ENCODE measurements around the gene HDAC4. TPM values are rescaled to one million over a fixed set of nuclear protein-coding genes. Genes with fewer than 3 reads are reported as not detected.

Gene HDAC4
- total RNA-seq, 1 experiment from 2014 or later = 32.0 TPM

- WGBS (ENCODE audit: extremely low coverage, insufficient read length, low lambda C conversion rate) = no CpG with 5 or more reads among the region's 3 CpGs
- H4K20me1 ChIP-seq (ENCODE audit: control insufficient read depth, insufficient read depth, insufficient read length) = no peaks in the 10 kb centered on the region
Observed at GRCh38 chr2:239136203-239136602, 264.6 kb downstream of the HDAC4 start.

More at GRCh38 chr2:239136203-239136602, 264.6 kb downstream of the HDAC4 start:
- Histone ChIP-seq H2BK120ac (ENCODE audit: low read depth, low read length, poor library complexity, severe bottlenecking) (no peak overlapping the region), H4K91ac (ENCODE audit: insufficient read length, low read depth, low read length) (no peak overlapping the region), H2AK5ac (ENCODE audit: insufficient read length, low read length) (no peak overlapping the region), H3K56ac (ENCODE audit: insufficient read length, low read depth, low read length) (no peak overlapping the region), H3K23ac (ENCODE audit: insufficient read length, low read depth, low read length) (no peak overlapping the region), H2BK15ac (ENCODE audit: low read depth, low read length) (no peak overlapping the region), H3K14ac (ENCODE audit: insufficient read depth, low read length) (no peak overlapping the region), H3T11ph (ENCODE audit: low read length) (no peak overlapping the region), H3K23me2 (ENCODE audit: insufficient read length, low read depth, low read length, poor library complexity, severe bottlenecking) (no peaks in the 10 kb centered on the region), H2BK12ac (ENCODE audit: insufficient read length, low read depth, low read length) (no peak overlapping the region), H3K4me2 (ENCODE audit: insufficient read depth, insufficient read length, low read length) (no peak overlapping the region), H3K9me3 (ENCODE audit: control insufficient read depth, low read depth, low read length) (no peaks in the 10 kb centered on the region), H4K5ac (ENCODE audit: insufficient read length, low read depth, low read length) (no peak overlapping the region), H2BK5ac (ENCODE audit: insufficient read length, low read length) (no peak overlapping the region), H2BK20ac (ENCODE audit: low read depth, low read length, poor library complexity, severe bottlenecking) (no peak overlapping the region), H3K27ac (ENCODE audit: insufficient read length, low read depth, low read length) (no peak overlapping the region), H3K18ac (ENCODE audit: insufficient read length, low read depth, low read length) (no peak overlapping the region), H4K8ac (replicated peaks; ENCODE audit: insufficient read length, low read depth, low read length) (no peak overlapping the region), H3K4me1 (ENCODE audit: insufficient read depth, low read length) (no peaks in the 10 kb centered on the region), H3K79me1 (ENCODE audit: insufficient read depth, low read depth, low read length, poor library complexity, severe bottlenecking) (no peaks in the 10 kb centered on the region), H3K9ac (ENCODE audit: extremely low read depth, insufficient read length, low read length) (no peak overlapping the region), H3K4ac (ENCODE audit: low read depth, low read length) (no peak overlapping the region), H3K79me2 (ENCODE audit: insufficient read depth, low read length) (no peaks in the 10 kb centered on the region), H2AFZ (ENCODE audit: low read length) (no peak overlapping the region), H3K27me3 (ENCODE audit: insufficient read depth, low read length) (no peaks in the 10 kb centered on the region)
- Mint-ChIP-seq H3K4me3 (no peak overlapping the region), H3K36me3 (ENCODE audit: insufficient read depth in 1 of 3, low read depth in 3 of 3) (peaks cover 22 to 44% (median 36%) of the 10 kb centered on the region in 3 experiments; a peak in 6 of 7 replicates), H3K4me1 (no peaks in the 10 kb centered on the region), H3K27me3 (ENCODE audit: low read depth) (no peaks in the 10 kb centered on the region), H3K27ac (no peak overlapping the region), H3K9me3 (no peaks in the 10 kb centered on the region)
- no peak for DNase-seq
- TF ChIP-seq CTCF (conservative IDR thresholded peaks at IDR 0.05) = no peak
